Measurements from ENCODE around the gene GRIN2A. TPM values are rescaled to one million over a fixed set of nuclear protein-coding genes. Genes with fewer than 3 reads are reported as not detected.

Gene GRIN2A
- total and polyA plus RNA-seq, 2 of the 8 experiments (the other 6 are each of a cell fraction or from before 2014, with no cell fraction given), result 0.18 to 1.8 TPM

GRCh38 chr16:9911989-9912388 lies 270.2 kb downstream of the GRIN2A start:
- Histone ChIP-seq H4K8ac (ENCODE audit: extremely low read depth, insufficient read depth, low read length) (no peak overlapping the region), H3K14ac (ENCODE audit: insufficient read length) (no peak overlapping the region), H2BK15ac (ENCODE audit: low read length) (no peak overlapping the region), H2BK120ac (replicated peaks; ENCODE audit: low read depth, low read length) (no peak overlapping the region), H3K9ac (replicated peaks in 1 of 4; ENCODE audit: extremely low read depth in 1 of 4, low read depth in 3 of 4, low read length in 3 of 4) (no peak overlapping the region), H4K5ac (ENCODE audit: insufficient read length, low read depth, low read length) (no peak overlapping the region), H3K4me3 (ENCODE audit: extremely low read depth in 1 of 4, insufficient read depth in 2 of 4, low read depth in 3 of 4, low read length in 4 of 4) (no peak overlapping the region), H3K36me3 (ENCODE audit: control insufficient read depth in 2 of 4, insufficient read depth in 4 of 4, low read length in 3 of 4) (no peaks in the 10 kb centered on the region), H3K27me3 (replicated peaks in 1 of 4; ENCODE audit: control insufficient read depth in 3 of 4, extremely low read depth in 1 of 4, insufficient read depth in 3 of 4, low read length in 3 of 4) (no peaks in the 10 kb centered on the region), H4K20me1 (replicated peaks in 1 of 2; ENCODE audit: control insufficient read depth in 1 of 2, insufficient read depth in 2 of 2, low read length in 2 of 2) (no peaks in the 10 kb centered on the region), H3K4me2 (ENCODE audit: insufficient read depth in 1 of 2, low read depth in 2 of 2, low read length in 2 of 2) (no peak overlapping the region), H2AFZ (ENCODE audit: low read length) (no peak overlapping the region), H3K23me2 (ENCODE audit: low read depth, low read length) (no peaks in the 10 kb centered on the region), H3K79me2 (ENCODE audit: control insufficient read depth in 1 of 2, insufficient read depth in 2 of 2, low read length in 2 of 2) (no peaks in the 10 kb centered on the region), H3K79me1 (ENCODE audit: low read depth, low read length) (no peaks in the 10 kb centered on the region), H3K27ac (ENCODE audit: low read depth, low read length) (no peak overlapping the region), H3K23ac (ENCODE audit: insufficient read length) (no peak overlapping the region), H3K4ac (replicated peaks; ENCODE audit: insufficient read length, low read depth, low read length) (no peak overlapping the region), H4K91ac (replicated peaks; ENCODE audit: insufficient read length, low read length) (no peak overlapping the region), H3K4me1 (replicated peaks in 1 of 4; ENCODE audit: control insufficient read depth in 3 of 4, insufficient read depth in 4 of 4, low read length in 3 of 4) (no peaks in the 10 kb centered on the region; a peak in 1 of 7 replicates), H3K9me3 (ENCODE audit: insufficient read depth in 2 of 2, low read depth in 1 of 2, low read length in 1 of 2) (no peaks in the 10 kb centered on the region), H2BK20ac (ENCODE audit: low read length) (no peak overlapping the region), H2BK12ac (ENCODE audit: low read depth, low read length) (no peak overlapping the region), H2AK5ac (ENCODE audit: low read depth, low read length) (no peak overlapping the region), H3K18ac (ENCODE audit: extremely low read depth, low read length) (no peak overlapping the region), H3K56ac (replicated peaks; ENCODE audit: insufficient read length, low read depth, low read length) (no peak overlapping the region), H2BK5ac (ENCODE audit: low read depth, low read length) (no peak overlapping the region)
- no peak for FAIRE-seq
- TF ChIP-seq CBX5 (IDR thresholded peaks at IDR 0.05; ENCODE audit: low read depth, low read length) (no peak), HDAC6 (IDR thresholded peaks at IDR 0.05; ENCODE audit: low read depth, low read length) (no peak), SUZ12 (IDR thresholded peaks at IDR 0.05; ENCODE audit: low read length) (no peak), BCL11A (IDR thresholded peaks at IDR 0.05; ENCODE audit: low read depth in 2 of 2, low read length in 2 of 2) (no peak), E2F6 (IDR thresholded peaks at IDR 0.05) (no peak), RXRA (IDR thresholded peaks at IDR 0.05; ENCODE audit: insufficient read depth, low read depth, low read length) (no peak), ZNF274 (IDR thresholded peaks at IDR 0.05; ENCODE audit: borderline replicate concordance, extremely low read depth, low read length) (no peak), TCF12 (IDR thresholded peaks at IDR 0.05; ENCODE audit: low read depth, low read length) (no peak), BRCA1 (IDR thresholded peaks at IDR 0.05; ENCODE audit: low read depth, low read length) (no peak), USF2 (IDR thresholded peaks at IDR 0.05; ENCODE audit: low read length) (no peak), MAX (IDR thresholded peaks at IDR 0.05) (no peak), TAF7 (optimal IDR thresholded peaks at IDR 0.05; ENCODE audit: borderline replicate concordance, low read depth, low read length) (no peak)
- ChIA-PET POLR2A (ENCODE audit: partially characterized antibody) (no interaction called here), CTCF (ENCODE audit: partially characterized antibody) (interaction anchor here (0.7 kb wide), 1 partner anchor 8 kb away, joined by 3 read pairs; no protein-coding TSS in a partner anchor)
- no peak for DNase-seq (ENCODE audit: low read depth in 1 of 2, low spot score in 2 of 2)
- WGBS, 2 experiments (ENCODE audit: extremely low coverage in 1 of 2, insufficient coverage in 1 of 2, insufficient read length in 1 of 2, insufficient replicate concordance in 2 of 2, low coverage in 1 of 2, low lambda C conversion rate in 2 of 2, missing lambda C conversion rate in 1 of 2), result 98 to 100% methylated on average over 2 to 4 of the region's 4 CpGs
